Transverse colon (tissue), 4 donors: ENCODE measurements around the gene TMEM45B. TPM values are rescaled to one million over a fixed set of nuclear protein-coding genes. Genes with fewer than 3 reads are reported as not detected.
A peak's percentile ranks its signal among the peaks of the same experiment; 100 is the strongest.

Source experiments
- DNase-seq: peaks from one replicate; pipeline ENCODE4 v3.0.0-alpha.2; 2019
- H3K27ac ChIP-seq, 4 donors: fragments of 200-600 bp; sonication (generic); 2 replicates each; pipeline ENCODE4 v1.5.1; 2016 to 2018; ENCODE audit warnings: inconsistent platforms in 4 of 4
- H3K27me3 ChIP-seq: fragments of 200-600 bp; sonication (generic); 2 replicates; pipeline ENCODE4 v1.5.1; 2017; ENCODE audit warnings: inconsistent platforms
- H3K36me3 ChIP-seq, 4 donors: fragments of 200-600 bp; sonication (generic); 2 replicates each; pipeline ENCODE4 v1.5.1; 2017 to 2019; ENCODE audit warnings: inconsistent platforms in 4 of 4
- H3K4me1 ChIP-seq, 4 donors: fragments of 200-600 bp; sonication (generic); 2 replicates each; pipeline ENCODE4 v1.5.1; 2017 to 2020; ENCODE audit warnings: inconsistent platforms in 4 of 4
- H3K4me3 ChIP-seq, 4 donors: fragments of 200-600 bp; sonication (generic); 1 replicate in 1 of 4; 2 replicates in 3 of 4; pipeline versions ENCODE4 v1.5.1 to v1.6.1; 2017 to 2019; ENCODE audit warnings: inconsistent platforms in 4 of 4
- H3K9me3 ChIP-seq, 2 donors: fragments of 200-600 bp; sonication (generic); 2 replicates each; pipeline ENCODE4 v1.5.1; 2017 to 2019; ENCODE audit warnings: inconsistent platforms in 2 of 2
- EP300 ChIP-seq: sonication (generic); formaldehyde crosslinking; IDR thresholded peaks from one replicate; pipeline ENCODE4 v1.6.1; 2017; ENCODE audit warnings: antibody characterized with exemption, low read depth
- POLR2A ChIP-seq: fragments of 450-650 bp; IDR thresholded peaks from one replicate; pipeline ENCODE4 v1.6.1; 2016; ENCODE audit warnings: antibody characterized with exemption, mild to moderate bottlenecking, moderate library complexity
- POLR2AphosphoS5 ChIP-seq, 3 donors: sonication (generic); formaldehyde crosslinking; IDR thresholded peaks; one replicate each; pipeline ENCODE4 v1.6.1; 2016; ENCODE audit warnings: antibody characterized with exemption in 3 of 3
- WGBS, 2 donors: methylation state at CpG; one replicate each; pipeline ENCODE4 v1.1.5; 2018; ENCODE audit warnings: low coverage in 1 of 2; 5-methylcytosine and 5-hydroxymethylcytosine counted together
- in situ Hi-C, 4 donors: fragments of 200-750 bp; cut with MboI; loops; one replicate each; pipeline versions ENCODE4 v1.15.0 to v1.15.1; 2017; ENCODE audit warnings: low sequenced_read_pairs in 3 of 4, low pct_ligation_motif_present in 1 of 4, low pct_unique_long_range_greater_than_20kb in 1 of 4
- intact Hi-C: fragments of 100-400 bp; cut with DNase I; formaldehyde crosslinking; loops from one replicate; pipeline ENCODE4 v1.15.1; 2023; ENCODE audit warnings: low total_unique reads
- total RNA-seq, 4 donors: library from RNA; depleted of rRNA; stranded (reverse); fragments of >200 nt; gene quantifications; one replicate each; pipeline ENCODE4 v1.1.0, GENCODE V29; 2016
- TF ChIP-seq, protein P1 (sequence below), 5 experiments: fragments of 200-600 bp in 3 of 5; fragments of 450-650 bp in 2 of 5; sonication (generic) in 3 of 5; IDR thresholded peaks; 1 replicate in 2 of 5; 2 replicates in 3 of 5; pipeline ENCODE4 v1.5.1; 2016 to 2017; ENCODE audit warnings: antibody characterized with exemption in 5 of 5, inconsistent platforms in 3 of 5, mild to moderate bottlenecking in 2 of 5, moderate library complexity in 1 of 5

Gene TMEM45B
- total RNA-seq, 4 donors from 2014 or later: 42.2 to 336 (median 205) TPM

DNA sequence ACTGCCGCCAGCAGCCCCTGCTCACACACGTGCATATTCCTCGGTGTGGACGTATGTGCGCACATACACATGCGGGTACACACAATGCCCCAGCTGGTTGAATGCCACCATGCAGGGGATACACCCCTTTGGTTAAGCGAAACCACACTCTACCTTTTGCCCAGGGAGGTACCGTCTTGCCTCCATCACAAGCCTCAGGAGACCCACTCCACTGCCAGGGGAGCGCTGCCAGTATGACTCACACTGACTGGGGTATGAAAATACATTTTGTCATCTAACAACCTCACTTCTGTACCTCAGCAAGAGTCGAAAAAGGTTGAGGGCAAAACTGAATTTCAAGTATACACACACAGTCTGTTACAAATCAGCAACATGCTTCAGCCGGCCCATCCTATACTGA is 39.4 kb downstream of the TMEM45B start:
- TF ChIP-seq, protein P1, sequence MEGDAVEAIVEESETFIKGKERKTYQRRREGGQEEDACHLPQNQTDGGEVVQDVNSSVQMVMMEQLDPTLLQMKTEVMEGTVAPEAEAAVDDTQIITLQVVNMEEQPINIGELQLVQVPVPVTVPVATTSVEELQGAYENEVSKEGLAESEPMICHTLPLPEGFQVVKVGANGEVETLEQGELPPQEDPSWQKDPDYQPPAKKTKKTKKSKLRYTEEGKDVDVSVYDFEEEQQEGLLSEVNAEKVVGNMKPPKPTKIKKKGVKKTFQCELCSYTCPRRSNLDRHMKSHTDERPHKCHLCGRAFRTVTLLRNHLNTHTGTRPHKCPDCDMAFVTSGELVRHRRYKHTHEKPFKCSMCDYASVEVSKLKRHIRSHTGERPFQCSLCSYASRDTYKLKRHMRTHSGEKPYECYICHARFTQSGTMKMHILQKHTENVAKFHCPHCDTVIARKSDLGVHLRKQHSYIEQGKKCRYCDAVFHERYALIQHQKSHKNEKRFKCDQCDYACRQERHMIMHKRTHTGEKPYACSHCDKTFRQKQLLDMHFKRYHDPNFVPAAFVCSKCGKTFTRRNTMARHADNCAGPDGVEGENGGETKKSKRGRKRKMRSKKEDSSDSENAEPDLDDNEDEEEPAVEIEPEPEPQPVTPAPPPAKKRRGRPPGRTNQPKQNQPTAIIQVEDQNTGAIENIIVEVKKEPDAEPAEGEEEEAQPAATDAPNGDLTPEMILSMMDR (IDR thresholded peaks at IDR 0.05): no peak
- no peak for TF ChIP-seq EP300
- no peak for TF ChIP-seq POLR2A
- TF ChIP-seq POLR2AphosphoS5 (IDR thresholded peaks at IDR 0.05): no peak
- no peak for DNase-seq
- Histone ChIP-seq H3K36me3 (peaks cover 0 to 4% (median 0%) of the 10 kb centered on the region in 4 donors), H3K27ac (no peak overlapping the region), H3K4me3 (no peak overlapping the region), H3K27me3 (no peaks in the 10 kb centered on the region), H3K9me3 (no peaks in the 10 kb centered on the region), H3K4me1 (peaks cover 0 to 16% (median 14%) of the 10 kb centered on the region in 4 donors)
- 80 to 92% methylated on average over 5 to 11 of the region's 11 CpGs for WGBS, 2 donors
- in situ Hi-C loops (no loop called here), intact Hi-C loops (no loop called here)

DNA sequence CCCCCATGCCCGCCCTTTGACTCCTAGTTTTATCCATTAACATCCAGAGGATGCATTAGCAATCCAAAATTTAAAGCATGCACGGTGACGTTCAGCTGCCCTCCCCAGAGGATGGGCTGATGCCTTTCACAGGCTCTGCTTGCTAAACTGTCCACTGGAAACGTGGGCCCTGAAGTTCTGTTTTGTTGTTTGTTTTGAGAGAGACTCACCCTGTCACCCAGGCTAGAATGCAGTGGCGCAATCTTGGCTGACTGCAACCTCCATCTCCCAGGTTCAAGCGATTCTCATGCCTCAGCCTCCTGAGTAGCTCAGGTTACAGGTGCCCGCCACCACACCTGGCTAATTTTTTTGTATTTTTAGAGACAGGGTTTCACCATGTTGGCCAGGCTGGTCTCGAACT is 40.4 kb downstream of the TMEM45B start:
- H3K27me3 ChIP-seq: no peaks in the 10 kb centered on the region
- peaks cover 0 to 4% (median 0%) of the 10 kb centered on the region in 4 donors for H3K36me3 ChIP-seq
- 84 to 88% methylated on average over 5 to 8 of the region's 8 CpGs for WGBS, 2 donors
- intact Hi-C loops: no loop called here
- no peak overlapping the region for H3K27ac ChIP-seq
- TF ChIP-seq POLR2A: no peak
- TF ChIP-seq, protein P1 (IDR thresholded peaks at IDR 0.05): no peak
- no peak for TF ChIP-seq POLR2AphosphoS5 (IDR thresholded peaks at IDR 0.05)
- no peak for TF ChIP-seq EP300
- H3K4me1 ChIP-seq: peaks cover 0 to 16% (median 14%) of the 10 kb centered on the region in 4 donors
- no peaks in the 10 kb centered on the region for H3K9me3 ChIP-seq
- H3K4me3 ChIP-seq: no peak overlapping the region
- DNase-seq: no peak
- in situ Hi-C loops: no loop called here

DNA sequence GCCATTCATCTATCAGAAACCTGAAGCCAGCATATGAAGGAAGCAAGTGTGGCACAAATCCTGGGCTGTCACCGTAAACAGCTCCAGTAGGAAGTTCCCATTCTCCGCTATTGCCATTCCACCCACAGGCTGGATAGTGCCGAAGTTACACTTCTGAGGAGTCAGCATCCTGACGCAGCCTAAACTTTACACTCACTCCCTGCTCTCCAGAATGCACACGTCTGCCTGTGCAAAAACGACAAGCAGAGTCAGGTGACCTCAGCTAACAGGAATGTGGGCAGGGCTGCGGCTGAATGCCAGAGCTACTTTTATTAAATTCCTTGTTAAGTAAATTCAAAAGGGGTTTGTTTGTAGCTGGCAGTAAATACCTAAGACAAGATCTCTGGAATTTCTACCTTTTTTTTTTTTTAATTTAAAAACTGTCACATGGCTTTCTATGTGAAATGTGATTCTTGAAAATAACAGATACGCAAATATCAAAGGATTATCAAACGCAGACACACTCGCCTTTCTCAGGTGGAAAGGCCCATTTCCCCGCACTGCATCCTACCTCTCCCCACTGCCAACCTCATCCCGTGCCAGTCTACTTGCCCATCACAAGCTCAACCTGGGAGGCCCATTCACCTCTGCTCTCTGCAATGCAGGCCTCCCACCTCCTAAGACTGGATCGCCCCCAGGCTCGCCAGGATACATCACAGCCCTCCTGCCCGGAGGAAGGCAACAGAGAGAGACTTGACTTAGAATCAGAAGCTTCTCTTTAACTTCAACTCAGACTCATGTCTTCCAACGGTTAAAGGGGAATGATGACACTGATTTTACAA is 46.3 kb downstream of the TMEM45B start:
- intact Hi-C loops (no loop called here), in situ Hi-C loops (no loop called here)
- Histone ChIP-seq H3K9me3 (no peaks in the 10 kb centered on the region), H3K27me3 (no peaks in the 10 kb centered on the region), H3K4me1 (peaks cover 0 to 9% (median 2%) of the 10 kb centered on the region in 4 donors), H3K27ac (peak overlapping the region; percentile 17 to 47 (median 40)), H3K36me3 (peaks cover 0 to 22% (median 9%) of the 10 kb centered on the region in 4 donors), H3K4me3 (no peak overlapping the region)
- 64 to 70% methylated on average over 9 to 16 of the region's 16 CpGs for WGBS, 2 donors
- DNase-seq: peak; percentile 72
- TF ChIP-seq, protein P1 (IDR thresholded peaks at IDR 0.05): no peak
- TF ChIP-seq EP300 (no peak), POLR2A (no peak), POLR2AphosphoS5 (IDR thresholded peaks at IDR 0.05) (peak in 2 of 3 donors; percentile 19 to 32)

DNA sequence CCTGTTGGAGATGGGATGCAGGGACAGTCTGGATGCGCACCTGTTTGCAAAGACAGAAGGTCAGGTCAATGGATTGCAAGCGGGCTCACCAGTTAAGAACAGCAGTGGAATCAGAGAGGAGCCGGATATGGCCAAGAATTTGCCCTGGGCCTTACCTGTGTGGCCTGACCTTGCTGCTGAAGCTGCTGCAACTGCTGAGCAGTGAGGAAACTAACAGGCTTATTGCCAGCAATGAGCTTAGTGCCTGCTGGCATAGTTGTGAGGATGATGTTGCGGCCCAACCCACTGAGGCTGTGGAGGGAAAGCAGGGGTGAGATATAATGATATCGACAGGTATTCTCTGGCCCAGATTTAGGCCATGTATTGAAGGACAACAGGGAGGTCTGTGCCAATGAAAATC is 49.2 kb downstream of the TMEM45B start:
- Histone ChIP-seq H3K27ac (no peak overlapping the region), H3K9me3 (no peaks in the 10 kb centered on the region), H3K27me3 (no peaks in the 10 kb centered on the region), H3K4me1 (peaks cover 0 to 9% (median 2%) of the 10 kb centered on the region in 4 donors), H3K36me3 (peaks cover 0 to 41% (median 10%) of the 10 kb centered on the region in 4 donors), H3K4me3 (no peak overlapping the region)
- intact Hi-C loops: no loop called here
- in situ Hi-C loops: no loop called here
- WGBS, 2 donors: 96% methylated on average over 5 of the region's 5 CpGs; no CpG with 5 or more reads in 1 of the 2 donors
- DNase-seq: no peak
- TF ChIP-seq EP300 (no peak), POLR2A (no peak), POLR2AphosphoS5 (IDR thresholded peaks at IDR 0.05) (no peak)
- TF ChIP-seq, protein P1 (IDR thresholded peaks at IDR 0.05): no peak
